ENCODE results near the gene CYP4F2.

- TF ChIP-seq CTCF (optimal IDR thresholded peaks at IDR 0.05 in 1 of 3, IDR thresholded peaks at IDR 0.05 in 1 of 3, conservative IDR thresholded peaks at IDR 0.05 in 1 of 3; ENCODE audit: extremely low read depth in 1 of 3, insufficient read depth in 2 of 3, low read length in 3 of 3) (no peak), EZH2 (IDR thresholded peaks at IDR 0.05; ENCODE audit: low read length) (no peak)
Observed at GRCh38 chr19:15859187-15859586, 38.7 kb downstream of the CYP4F2 start.

Data from keratinocyte (primary cell).